Measurements from ENCODE around the gene PDSS1.

The PDSS1 gene

GRCh38 chr10:26706936-26707335, 9.4 kb downstream of the PDSS1 start:
- Histone ChIP-seq H3K36me3 (ENCODE audit: insufficient read depth, low read length) (peaks cover 35% of the 10 kb centered on the region), H3K4me3 (ENCODE audit: low read length) (no peak overlapping the region), H2AFZ (ENCODE audit: low read depth, low read length) (no peak overlapping the region), H3K4me1 (ENCODE audit: insufficient read depth, low read length) (no peaks in the 10 kb centered on the region), H3K27me3 (ENCODE audit: insufficient read depth, low read length) (no peaks in the 10 kb centered on the region), H3K9me3 (ENCODE audit: low read length) (no peaks in the 10 kb centered on the region)

DNA sequence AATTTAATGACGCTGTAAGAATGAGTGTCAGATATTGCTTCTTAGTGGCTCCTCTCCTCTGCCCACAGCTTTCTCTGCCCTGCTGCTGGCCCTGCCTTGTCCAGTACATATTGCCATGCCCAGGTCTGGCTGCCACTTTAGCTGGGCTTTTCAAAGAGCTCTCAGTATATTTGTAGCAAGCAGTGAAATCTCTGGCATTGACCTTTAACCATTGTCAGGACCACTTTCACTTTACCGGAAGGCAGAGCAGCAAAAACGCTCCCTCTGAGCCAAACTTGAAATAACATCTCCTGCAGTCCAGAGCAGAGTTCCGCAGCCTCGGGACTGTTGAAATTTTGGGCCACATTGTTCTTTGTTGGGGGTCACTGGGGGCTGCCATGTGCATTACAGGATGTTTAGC, 13.8 kb downstream of the PDSS1 start:
- H3K27me3 ChIP-seq (ENCODE audit: insufficient read depth, low read length), result no peaks in the 10 kb centered on the region
- no peak overlapping the region for H3K4me3 ChIP-seq (ENCODE audit: low read length)
- H2AFZ ChIP-seq (ENCODE audit: low read depth, low read length), result no peak overlapping the region
- H3K9me3 ChIP-seq (ENCODE audit: low read length), result no peaks in the 10 kb centered on the region
- H3K4me1 ChIP-seq (ENCODE audit: insufficient read depth, low read length), result no peaks in the 10 kb centered on the region
- H3K36me3 ChIP-seq (ENCODE audit: insufficient read depth, low read length), result peaks cover 35% of the 10 kb centered on the region

DNA sequence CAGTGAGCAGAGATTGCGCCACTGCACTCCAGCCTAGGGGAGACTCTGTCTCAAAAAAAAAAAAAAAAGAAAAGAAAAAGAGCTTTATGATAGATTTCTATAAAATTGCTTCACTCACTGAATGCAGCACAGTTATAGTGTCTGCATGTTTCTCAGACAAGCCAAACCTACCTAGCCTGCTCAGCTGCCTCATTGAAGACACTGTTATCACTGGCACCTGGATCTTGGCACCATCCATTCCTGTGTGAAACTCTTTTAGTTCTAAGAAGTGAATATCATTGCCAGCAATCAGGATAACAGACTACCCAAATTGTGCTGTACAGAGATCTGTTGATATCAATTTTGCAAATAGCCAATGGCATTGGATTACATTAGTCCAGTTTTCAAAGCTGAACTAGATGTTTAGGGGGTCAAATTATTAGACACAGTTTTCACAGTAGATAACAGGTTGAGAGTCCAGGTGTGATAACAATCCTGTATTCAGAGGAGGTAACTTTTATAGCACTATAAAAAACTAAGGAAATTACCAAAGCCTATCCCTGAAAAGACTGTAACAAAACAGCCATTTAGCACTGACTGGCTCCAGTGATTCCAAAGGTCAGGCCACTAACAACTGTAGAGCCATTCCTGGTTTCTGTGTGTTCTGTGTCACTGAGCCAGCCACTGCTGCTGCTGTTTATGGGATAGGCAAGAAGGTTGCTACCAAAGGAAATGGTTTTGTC, 17.1 kb downstream of the PDSS1 start:
- Histone ChIP-seq H3K36me3 (ENCODE audit: insufficient read depth, low read length) (peaks cover 34% of the 10 kb centered on the region), H3K27me3 (ENCODE audit: insufficient read depth, low read length) (no peaks in the 10 kb centered on the region), H3K9me3 (ENCODE audit: low read length) (no peaks in the 10 kb centered on the region), H2AFZ (ENCODE audit: low read depth, low read length) (no peak overlapping the region), H3K4me1 (ENCODE audit: insufficient read depth, low read length) (no peaks in the 10 kb centered on the region), H3K4me3 (ENCODE audit: low read length) (no peak overlapping the region)

DNA sequence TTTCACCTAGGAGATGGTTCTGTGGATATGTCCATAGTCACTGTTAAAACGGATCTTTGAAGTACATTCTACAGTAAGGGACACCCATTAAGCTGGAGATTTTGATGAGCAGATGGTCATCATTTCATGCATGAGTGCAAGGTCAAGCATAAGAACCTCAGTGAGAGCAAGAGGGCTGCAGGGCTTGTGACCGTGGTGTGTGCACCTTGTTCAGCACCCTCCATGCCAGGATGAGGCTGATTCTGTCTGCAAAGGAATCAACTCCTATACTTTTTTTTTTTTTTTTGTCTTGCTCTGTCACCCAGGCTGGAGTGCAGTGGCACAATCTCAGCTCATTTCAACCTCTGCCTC, 17.6 kb downstream of the PDSS1 start:
- Histone ChIP-seq H3K36me3 (ENCODE audit: insufficient read depth, low read length) (peaks cover 35% of the 10 kb centered on the region), H3K4me3 (ENCODE audit: low read length) (no peak overlapping the region), H3K4me1 (ENCODE audit: insufficient read depth, low read length) (no peaks in the 10 kb centered on the region), H3K9me3 (ENCODE audit: low read length) (no peaks in the 10 kb centered on the region), H3K27me3 (ENCODE audit: insufficient read depth, low read length) (no peaks in the 10 kb centered on the region), H2AFZ (ENCODE audit: low read depth, low read length) (no peak overlapping the region)

DNA sequence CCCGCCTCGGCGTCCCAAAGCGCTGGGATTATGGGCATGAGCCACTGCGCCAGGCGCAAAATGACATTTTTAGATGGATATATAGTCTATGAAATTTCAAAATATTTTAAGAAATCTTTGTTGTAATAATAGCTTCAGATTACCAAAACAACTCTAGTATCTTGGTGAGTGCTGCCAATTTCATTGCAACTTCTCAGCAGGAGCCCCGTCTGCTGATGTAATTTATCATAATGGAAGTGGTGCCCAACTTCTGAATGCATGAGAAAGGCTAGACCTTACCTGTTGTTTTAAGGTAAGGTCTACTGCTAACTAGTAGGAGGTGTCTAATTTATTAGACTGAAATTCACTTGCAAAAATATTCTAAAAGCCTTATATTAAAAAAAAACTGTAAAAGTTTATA, 20.0 kb downstream of the PDSS1 start:
- Histone ChIP-seq H3K9me3 (ENCODE audit: low read length) (no peaks in the 10 kb centered on the region), H3K4me3 (ENCODE audit: low read length) (no peak overlapping the region), H3K4me1 (ENCODE audit: insufficient read depth, low read length) (no peaks in the 10 kb centered on the region), H2AFZ (ENCODE audit: low read depth, low read length) (no peak overlapping the region), H3K27me3 (ENCODE audit: insufficient read depth, low read length) (no peaks in the 10 kb centered on the region), H3K36me3 (ENCODE audit: insufficient read depth, low read length) (peaks cover 44% of the 10 kb centered on the region)

- Histone ChIP-seq H3K9me3 (ENCODE audit: low read length) (no peaks in the 10 kb centered on the region), H3K27me3 (ENCODE audit: insufficient read depth, low read length) (no peaks in the 10 kb centered on the region), H3K36me3 (ENCODE audit: insufficient read depth, low read length) (peaks cover 44% of the 10 kb centered on the region), H3K4me1 (ENCODE audit: insufficient read depth, low read length) (no peaks in the 10 kb centered on the region), H3K4me3 (ENCODE audit: low read length) (no peak overlapping the region), H2AFZ (ENCODE audit: low read depth, low read length) (no peak overlapping the region)
These were observed 24.1 kb downstream of the PDSS1 start for GRCh38 chr10:26721561-26721960.

DNA sequence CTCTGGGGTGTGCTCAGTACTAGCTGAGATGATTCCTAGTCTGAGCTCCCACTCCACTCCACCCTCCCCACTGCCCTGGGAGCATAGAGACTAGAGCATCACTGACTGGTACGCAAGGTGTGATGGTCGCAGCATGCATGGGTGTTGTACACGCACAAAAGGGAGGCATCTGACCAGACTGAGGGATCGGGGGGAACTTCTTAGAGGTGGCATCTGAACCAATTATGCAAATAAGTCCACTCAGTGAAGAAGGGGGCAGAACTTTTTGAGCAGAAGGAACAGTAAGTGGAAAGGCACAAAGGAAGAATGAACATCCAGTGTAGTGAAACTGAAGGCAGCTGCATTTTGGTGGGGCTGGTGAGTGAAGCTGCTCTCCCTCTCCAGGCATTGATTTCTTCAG, 25.5 kb downstream of the PDSS1 start:
- H2AFZ ChIP-seq (ENCODE audit: low read depth, low read length), result no peak overlapping the region
- no peaks in the 10 kb centered on the region for H3K4me1 ChIP-seq (ENCODE audit: insufficient read depth, low read length)
- no peak overlapping the region for H3K4me3 ChIP-seq (ENCODE audit: low read length)
- no peaks in the 10 kb centered on the region for H3K27me3 ChIP-seq (ENCODE audit: insufficient read depth, low read length)
- no peaks in the 10 kb centered on the region for H3K9me3 ChIP-seq (ENCODE audit: low read length)
- peaks cover 39% of the 10 kb centered on the region for H3K36me3 ChIP-seq (ENCODE audit: insufficient read depth, low read length)

- H3K9me3 ChIP-seq (ENCODE audit: low read length), result no peaks in the 10 kb centered on the region
- H3K27me3 ChIP-seq (ENCODE audit: insufficient read depth, low read length), result no peaks in the 10 kb centered on the region
- no peaks in the 10 kb centered on the region for H3K4me1 ChIP-seq (ENCODE audit: insufficient read depth, low read length)
- no peak overlapping the region for H3K4me3 ChIP-seq (ENCODE audit: low read length)
- H2AFZ ChIP-seq (ENCODE audit: low read depth, low read length), result no peak overlapping the region
- H3K36me3 ChIP-seq (ENCODE audit: insufficient read depth, low read length), result peaks cover 32% of the 10 kb centered on the region
These were observed 28.6 kb downstream of the PDSS1 start for GRCh38 chr10:26725837-26726727.

- Histone ChIP-seq H3K9me3 (ENCODE audit: low read length) (no peaks in the 10 kb centered on the region), H2AFZ (ENCODE audit: low read depth, low read length) (no peak overlapping the region), H3K4me3 (ENCODE audit: low read length) (no peak overlapping the region), H3K36me3 (ENCODE audit: insufficient read depth, low read length) (peaks cover 33% of the 10 kb centered on the region), H3K4me1 (ENCODE audit: insufficient read depth, low read length) (no peaks in the 10 kb centered on the region), H3K27me3 (ENCODE audit: insufficient read depth, low read length) (no peaks in the 10 kb centered on the region)
These were observed 29.5 kb downstream of the PDSS1 start for GRCh38 chr10:26727005-26727404.

DNA sequence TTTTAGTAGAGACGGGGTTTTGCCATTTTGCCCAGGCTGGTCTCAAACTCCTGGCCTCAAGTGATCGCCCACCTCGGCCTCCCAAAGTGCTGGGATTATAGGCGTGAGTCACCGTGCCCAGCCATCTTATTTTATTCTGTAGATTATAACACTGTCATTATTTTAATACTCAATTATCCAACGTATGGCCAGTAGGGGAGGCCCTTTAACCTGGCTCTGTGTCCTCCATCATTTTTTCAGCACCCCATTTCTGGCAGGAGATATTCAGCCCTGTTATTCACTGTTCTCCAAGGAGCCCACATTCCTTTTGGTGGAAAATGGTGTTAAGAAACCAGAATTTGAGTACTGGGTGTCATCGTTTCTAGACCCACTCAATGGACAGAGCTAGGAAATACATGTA, 31.5 kb downstream of the PDSS1 start:
- Histone ChIP-seq H3K36me3 (ENCODE audit: insufficient read depth, low read length) (peaks cover 33% of the 10 kb centered on the region), H3K9me3 (ENCODE audit: low read length) (no peaks in the 10 kb centered on the region), H3K27me3 (ENCODE audit: insufficient read depth, low read length) (no peaks in the 10 kb centered on the region), H3K4me3 (ENCODE audit: low read length) (no peak overlapping the region), H3K4me1 (ENCODE audit: insufficient read depth, low read length) (peaks cover 2% of the 10 kb centered on the region), H2AFZ (ENCODE audit: low read depth, low read length) (no peak overlapping the region)

DNA sequence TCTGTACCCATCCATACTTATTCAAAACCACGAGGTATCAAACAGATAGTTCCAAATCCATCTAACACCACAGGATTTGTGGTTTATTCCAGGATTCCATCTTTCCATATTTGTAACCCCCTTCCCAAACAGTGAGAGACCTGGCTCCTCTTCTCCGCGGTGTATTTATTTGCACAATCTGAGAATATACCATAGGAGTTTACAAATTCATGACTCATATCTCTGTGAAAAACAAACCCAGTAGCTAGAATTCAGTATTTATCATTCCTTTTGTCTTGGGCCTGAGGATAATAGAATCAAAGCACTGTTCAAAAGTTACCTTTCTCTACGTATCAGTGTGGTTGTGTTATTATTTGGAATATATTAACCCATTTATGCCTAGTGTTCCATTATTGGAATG, 31.9 kb downstream of the PDSS1 start:
- no peaks in the 10 kb centered on the region for H3K9me3 ChIP-seq (ENCODE audit: low read length)
- peaks cover 28% of the 10 kb centered on the region for H3K36me3 ChIP-seq (ENCODE audit: insufficient read depth, low read length)
- H3K27me3 ChIP-seq (ENCODE audit: insufficient read depth, low read length), result no peaks in the 10 kb centered on the region
- H3K4me1 ChIP-seq (ENCODE audit: insufficient read depth, low read length), result peaks cover 6% of the 10 kb centered on the region
- H2AFZ ChIP-seq (ENCODE audit: low read depth, low read length), result no peak overlapping the region
- no peak overlapping the region for H3K4me3 ChIP-seq (ENCODE audit: low read length)

- Histone ChIP-seq H3K4me3 (ENCODE audit: low read length) (no peak overlapping the region), H3K4me1 (ENCODE audit: insufficient read depth, low read length) (peaks cover 17% of the 10 kb centered on the region), H3K36me3 (ENCODE audit: insufficient read depth, low read length) (peaks cover 24% of the 10 kb centered on the region), H3K9me3 (ENCODE audit: low read length) (no peaks in the 10 kb centered on the region), H3K27me3 (ENCODE audit: insufficient read depth, low read length) (no peaks in the 10 kb centered on the region), H2AFZ (ENCODE audit: low read depth, low read length) (no peak overlapping the region)
These were observed 33.1 kb downstream of the PDSS1 start for GRCh38 chr10:26730552-26730951.

GRCh38 chr10:26733750-26734568, 36.5 kb downstream of the PDSS1 start:
- peaks cover 17% of the 10 kb centered on the region for H3K4me1 ChIP-seq (ENCODE audit: insufficient read depth, low read length)
- peaks cover 30% of the 10 kb centered on the region for H3K36me3 ChIP-seq (ENCODE audit: insufficient read depth, low read length)
- no peaks in the 10 kb centered on the region for H3K9me3 ChIP-seq (ENCODE audit: low read length)
- no peaks in the 10 kb centered on the region for H3K27me3 ChIP-seq (ENCODE audit: insufficient read depth, low read length)
- peak overlapping the region; percentile 3 for H2AFZ ChIP-seq (ENCODE audit: low read depth, low read length)
- no peak overlapping the region for H3K4me3 ChIP-seq (ENCODE audit: low read length)
